Caco-2 (cell line): ENCODE results near the gene PPIL1. TPM values are rescaled to one million over a fixed set of nuclear protein-coding genes. Genes with fewer than 3 reads are reported as not detected.

Experiments used
- Bru-seq: library from RNA; stranded (reverse); fragments of 400-500 nt; gene quantifications from one replicate; lab custom pipeline; 2021; lab: Mats Ljungman, UMichigan
- BruChase-seq, 2 experiments: library from RNA; stranded (reverse); fragments of 400-500 nt; gene quantifications; one replicate each; lab custom pipeline; 2021; lab: Mats Ljungman, UMichigan
- BruUV-seq: library from RNA; stranded (reverse); fragments of 400-500 nt; replicated peaks from 2 replicates; lab custom pipeline; 2021; lab: Mats Ljungman, UMichigan
- CTCF ChIA-PET: fragments of 300-600 bp; sonication (Branson Sonifier 250); formaldehyde crosslinking; loops from one replicate; lab custom pipeline; 2022; ENCODE audit warnings: antibody characterized with exemption; lab: Charles Lee
- POLR2A ChIA-PET: fragments of 300-600 bp; sonication (Branson Sonifier 250); formaldehyde crosslinking; loops from one replicate; lab custom pipeline; 2022; ENCODE audit warnings: antibody characterized with exemption; lab: Charles Lee
- DNase-seq, 2 experiments: peaks; one replicate each; pipeline versions ENCODE4 v3.0.0 to v3.0.0-alpha.2; 2020 to 2022
- H3K27me3 ChIP-seq: replicated peaks from 2 replicates; pipeline ENCODE4 v1.6.0; 2011; ENCODE audit warnings: low read length; ENCODE audit not compliant: control insufficient read depth, insufficient read depth
- H3K36me3 ChIP-seq: 2 replicates; pipeline ENCODE4 v1.5.1; 2011; ENCODE audit warnings: low read length; ENCODE audit not compliant: control insufficient read depth, insufficient read depth
- H3K4me1 ChIP-seq: fragments of 250-450 bp; sonication (Bioruptor Pico); 2 replicates; pipeline ENCODE4 v1.5.1; 2020; ENCODE audit warnings: mild to moderate bottlenecking
- H3K4me3 ChIP-seq: 2 replicates; pipeline ENCODE4 v1.5.1; 2011; ENCODE audit warnings: low read depth, mild to moderate bottlenecking, control low read depth, low read length
- H3K9me3 ChIP-seq: fragments of 250-450 bp; sonication (Bioruptor Pico); 2 replicates; pipeline ENCODE4 v1.5.1; 2020; ENCODE audit warnings: mild to moderate bottlenecking, moderate library complexity
- H3K27ac Mint-ChIP-seq: one replicate; pipeline ENCODE4 v1.8.0; 2022; ENCODE audit warnings: mixed read lengths; ENCODE audit not compliant: unreplicated experiment
- H3K27me3 Mint-ChIP-seq: one replicate; pipeline ENCODE4 v1.8.0; 2022; ENCODE audit warnings: mixed read lengths; ENCODE audit not compliant: insufficient read depth, unreplicated experiment
- H3K36me3 Mint-ChIP-seq: one replicate; pipeline ENCODE4 v1.8.0; 2022; ENCODE audit warnings: mild to moderate bottlenecking, mixed read lengths; ENCODE audit not compliant: insufficient read depth, unreplicated experiment
- H3K4me1 Mint-ChIP-seq: one replicate; pipeline ENCODE4 v1.8.0; 2022; ENCODE audit warnings: low read depth, mixed read lengths; ENCODE audit not compliant: unreplicated experiment
- H3K4me3 Mint-ChIP-seq: one replicate; pipeline ENCODE4 v1.8.0; 2022; ENCODE audit warnings: mild to moderate bottlenecking, moderate library complexity, mixed read lengths; ENCODE audit not compliant: unreplicated experiment
- H3K9me3 Mint-ChIP-seq: one replicate; pipeline ENCODE4 v1.8.0; 2022; ENCODE audit warnings: mixed read lengths; ENCODE audit not compliant: unreplicated experiment
- intact Hi-C: fragments of 100-400 bp; cut with micrococcal nuclease; formaldehyde crosslinking; loops from one replicate; pipeline ENCODE4 v1.10.0; 2022; ENCODE audit not compliant: unreplicated experiment
- long read RNA-seq: library from polyadenylated mRNA; stranded (forward); transcript quantifications from one replicate; pipeline ENCODE4 v2.0.0, GENCODE V29; 2022
- total RNA-seq: library from RNA; stranded (reverse); gene quantifications from 2 replicates; pipeline ENCODE4 v1.2.3, GENCODE V29; 2022
- TF ChIP-seq, protein P1 (sequence below), 2 experiments: fragments of 200-600 bp in 1 of 2; IDR thresholded peaks; 1 replicate in 1 of 2; 2 replicates in 1 of 2; pipeline versions ENCODE4 v1.5.1 to v1.8.0; 2011 to 2022; ENCODE audit warnings: antibody characterized with exemption in 1 of 2, control low read depth in 1 of 2, inconsistent platforms in 1 of 2, low read depth in 1 of 2, low read length in 1 of 2, mild to moderate bottlenecking in 1 of 2, moderate library complexity in 1 of 2; ENCODE audit not compliant: insufficient read depth in 1 of 2, severe bottlenecking in 1 of 2, unreplicated experiment in 1 of 2

PPIL1 gene
- total RNA-seq (57.7 and 61.2 TPM in 2 replicates), Bru-seq, nascent RNA (percentile 79 among the genes with signal in this experiment), BruChase-seq, experiment 1, labeled RNA remaining after a 2-hour chase (percentile 75 among the genes with signal in this experiment), BruChase-seq, experiment 2, labeled RNA remaining after a 6-hour chase (percentile 85 among the genes with signal in this experiment)
- long read RNA-seq, transcript PPIL1-201 (4 exons, 1,739 nt): major isoform, 72 of 80 reads
- long read RNA-seq, partial matches to known transcripts: 8 of 80 reads
- long read RNA-seq, other reads (novel, unspliced or antisense): 0 of 80 reads

DNA sequence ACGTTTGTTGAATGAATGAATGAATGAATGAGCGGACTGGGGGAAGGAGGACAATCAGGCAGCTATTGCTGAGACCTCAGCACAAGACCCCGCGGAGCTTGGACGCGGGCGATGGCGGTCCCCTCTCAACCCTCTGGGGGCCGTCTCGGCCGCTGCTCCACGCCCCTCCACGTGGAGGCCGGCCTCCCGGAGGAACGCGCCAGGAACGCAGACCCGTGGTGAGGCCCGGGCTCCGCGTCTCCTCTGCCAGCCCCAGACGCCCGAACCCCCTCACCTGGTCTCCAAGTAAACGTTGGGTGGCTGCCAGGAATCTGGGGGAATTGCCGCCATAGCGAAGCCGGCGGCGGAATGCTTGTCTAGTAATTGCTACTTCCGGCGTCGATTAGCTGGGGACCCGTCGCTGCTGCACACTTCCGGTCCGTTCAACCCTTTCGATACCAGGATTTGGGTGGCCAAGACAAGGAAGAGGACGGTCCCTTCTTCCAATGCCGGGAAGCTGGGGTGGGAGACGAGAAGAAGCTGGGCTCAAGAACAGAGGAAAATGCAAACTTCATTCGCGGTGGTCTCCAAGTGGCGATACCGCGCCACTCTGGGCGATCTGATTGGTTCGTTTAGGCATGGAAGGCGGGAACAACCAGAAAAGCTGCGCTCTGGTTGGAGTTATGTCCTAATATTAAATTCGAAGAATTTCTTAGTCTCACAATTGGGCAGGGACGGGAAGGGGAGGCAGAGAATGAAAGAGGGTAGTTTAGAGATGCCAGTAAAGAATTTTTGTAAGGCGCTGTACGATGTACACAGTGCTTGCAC, at the start of gene PPIL1:
Gene PPIL1 (minus strand): TSS at position 361 of the 807 bp plus-strand sequence. CDS start 31 bp downstream, at position 330.
- TF ChIP-seq, protein P1, sequence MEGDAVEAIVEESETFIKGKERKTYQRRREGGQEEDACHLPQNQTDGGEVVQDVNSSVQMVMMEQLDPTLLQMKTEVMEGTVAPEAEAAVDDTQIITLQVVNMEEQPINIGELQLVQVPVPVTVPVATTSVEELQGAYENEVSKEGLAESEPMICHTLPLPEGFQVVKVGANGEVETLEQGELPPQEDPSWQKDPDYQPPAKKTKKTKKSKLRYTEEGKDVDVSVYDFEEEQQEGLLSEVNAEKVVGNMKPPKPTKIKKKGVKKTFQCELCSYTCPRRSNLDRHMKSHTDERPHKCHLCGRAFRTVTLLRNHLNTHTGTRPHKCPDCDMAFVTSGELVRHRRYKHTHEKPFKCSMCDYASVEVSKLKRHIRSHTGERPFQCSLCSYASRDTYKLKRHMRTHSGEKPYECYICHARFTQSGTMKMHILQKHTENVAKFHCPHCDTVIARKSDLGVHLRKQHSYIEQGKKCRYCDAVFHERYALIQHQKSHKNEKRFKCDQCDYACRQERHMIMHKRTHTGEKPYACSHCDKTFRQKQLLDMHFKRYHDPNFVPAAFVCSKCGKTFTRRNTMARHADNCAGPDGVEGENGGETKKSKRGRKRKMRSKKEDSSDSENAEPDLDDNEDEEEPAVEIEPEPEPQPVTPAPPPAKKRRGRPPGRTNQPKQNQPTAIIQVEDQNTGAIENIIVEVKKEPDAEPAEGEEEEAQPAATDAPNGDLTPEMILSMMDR (IDR thresholded peaks at IDR 0.05; ENCODE audit: insufficient read depth in 1 of 2, low read depth in 1 of 2, low read length in 1 of 2, severe bottlenecking in 1 of 2, unreplicated experiment in 1 of 2): peak in 1 of 2 experiments; percentile 14
- POLR2A ChIA-PET: interaction anchor here (0.5 to 1.7 kb wide), 6 partner anchors 11 to 1711 kb away, joined by 3 to 12 read pairs (median 8); partner anchors contain the start of genes C6orf89 and MTCH1
- Mint-ChIP-seq H3K36me3 (peaks cover 11% of the 10 kb centered on the region), H3K9me3 (no peaks in the 10 kb centered on the region), H3K4me3 (peak within 1 kb of the TSS; percentile 92), H3K4me1 (peaks cover 8% of the 10 kb centered on the region), H3K27ac (peak within 1 kb of the TSS; percentile 98), H3K27me3 (no peaks in the 10 kb centered on the region)
- Histone ChIP-seq H3K36me3 (no peaks in the 10 kb centered on the region), H3K27me3 (no peaks in the 10 kb centered on the region), H3K4me1 (0 out of 2 replicates have a peak, but pooled peaks cover 5% of the 10 kb centered on the region), H3K4me3 (peak within 1 kb of the TSS; percentile 78), H3K9me3 (no peaks in the 10 kb centered on the region)
- CTCF ChIA-PET: interaction anchor here (0.6 to 4.2 kb wide), 9 partner anchors 11 to 491 kb away, joined by 3 to 31 read pairs (median 4); partner anchors contain the start of gene C6orf89
- intact Hi-C loops: loop anchor here (1.0 kb wide), 1 partner anchor 11 kb away; the partner anchor contains the start of gene C6orf89
- DNase-seq: peak; percentile 83 to 85
- BruUV-seq: no TSS peak

DNA sequence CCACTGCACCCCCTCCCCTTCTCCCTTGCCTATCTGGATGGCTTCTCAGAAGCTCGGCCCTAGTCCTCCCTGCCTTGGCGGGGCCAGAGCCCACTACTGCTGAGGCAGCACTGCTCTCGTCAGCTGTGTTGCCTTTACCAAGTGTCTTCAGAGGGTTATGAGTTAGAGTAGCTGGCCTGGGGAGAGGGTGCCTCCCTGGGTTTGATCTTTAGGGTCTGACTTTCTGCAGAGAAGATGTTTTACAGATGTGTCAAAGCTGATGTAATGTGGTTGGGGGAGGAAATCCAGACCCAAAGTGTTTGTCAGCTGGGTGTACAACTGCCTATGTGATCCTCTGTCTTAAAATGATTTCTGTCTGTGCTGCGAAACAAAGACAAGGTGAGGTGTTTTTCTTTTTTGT, 49.5 kb upstream of the PPIL1 start:
- ChIA-PET CTCF (interaction anchor here (0.8 kb wide), 1 partner anchor 83 kb away, joined by 3 read pairs; no protein-coding TSS in a partner anchor), POLR2A (no interaction called here)
- Mint-ChIP-seq H3K27me3 (no peaks in the 10 kb centered on the region), H3K27ac (no peak overlapping the region), H3K36me3 (no peaks in the 10 kb centered on the region), H3K4me1 (no peaks in the 10 kb centered on the region), H3K9me3 (no peaks in the 10 kb centered on the region), H3K4me3 (no peak overlapping the region)
- no peaks in the 10 kb centered on the region for H3K9me3 ChIP-seq
- no peak for DNase-seq
- H3K4me1 ChIP-seq: no peaks in the 10 kb centered on the region
- no peaks in the 10 kb centered on the region for H3K36me3 ChIP-seq
- no TSS peak for BruUV-seq
- intact Hi-C loops: no loop called here
- no peak overlapping the region for H3K4me3 ChIP-seq
- TF ChIP-seq, protein P1 (IDR thresholded peaks at IDR 0.05; ENCODE audit: insufficient read depth in 1 of 2, low read depth in 1 of 2, low read length in 1 of 2, severe bottlenecking in 1 of 2, unreplicated experiment in 1 of 2): no peak
- H3K27me3 ChIP-seq: no peaks in the 10 kb centered on the region

DNA sequence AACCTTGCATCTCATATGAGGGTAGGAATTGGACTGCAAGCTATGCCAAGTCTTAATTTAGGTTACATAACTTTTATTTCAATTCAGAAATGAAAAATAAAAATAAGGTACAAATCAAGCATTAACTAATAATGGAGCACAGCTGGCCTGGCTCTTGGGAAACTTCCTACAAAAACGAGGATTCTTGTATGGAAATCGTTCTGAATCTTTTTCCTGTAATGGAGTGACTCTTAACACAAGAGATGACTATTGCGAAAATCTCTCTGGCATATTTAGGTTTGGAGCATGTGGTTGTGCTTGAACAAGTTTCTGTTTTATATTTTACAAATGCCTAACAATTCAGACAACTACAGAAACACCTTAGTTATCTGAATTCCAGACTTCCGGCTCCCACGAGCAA, 45.9 kb upstream of the PPIL1 start:
- BruUV-seq: no TSS peak
- DNase-seq: no peak
- Mint-ChIP-seq H3K27ac (no peak overlapping the region), H3K36me3 (no peaks in the 10 kb centered on the region), H3K9me3 (no peaks in the 10 kb centered on the region), H3K27me3 (no peaks in the 10 kb centered on the region), H3K4me3 (no peak overlapping the region), H3K4me1 (peaks cover 7% of the 10 kb centered on the region)
- ChIA-PET POLR2A (no interaction called here), CTCF (no interaction called here)
- no peaks in the 10 kb centered on the region for H3K27me3 ChIP-seq
- intact Hi-C loops: no loop called here
- no peaks in the 10 kb centered on the region for H3K9me3 ChIP-seq
- TF ChIP-seq, protein P1 (IDR thresholded peaks at IDR 0.05; ENCODE audit: insufficient read depth in 1 of 2, low read depth in 1 of 2, low read length in 1 of 2, severe bottlenecking in 1 of 2, unreplicated experiment in 1 of 2): no peak
- H3K4me3 ChIP-seq: no peak overlapping the region
- no peaks in the 10 kb centered on the region for H3K36me3 ChIP-seq
- no peaks in the 10 kb centered on the region for H3K4me1 ChIP-seq
